Gastrocnemius medialis (tissue), 4 donors: ENCODE results near the gene PER3.

Experiments
- POLR2A ChIP-seq, 2 donors: fragments of 450-650 bp; IDR thresholded peaks; one replicate each; pipeline ENCODE4 v1.6.1; 2017; ENCODE audit warnings: antibody characterized with exemption in 2 of 2, mild to moderate bottlenecking in 2 of 2, moderate library complexity in 2 of 2
- TF ChIP-seq, protein P1 (sequence below), 5 experiments: fragments of 450-650 bp in 3 of 5; fragments of 200-600 bp in 2 of 5; sonication (generic) in 2 of 5; IDR thresholded peaks in 4 of 5; conservative IDR thresholded peaks in 1 of 5; 1 replicate in 4 of 5; 2 replicates in 1 of 5; pipeline ENCODE4 v1.5.1; 2016 to 2019; ENCODE audit warnings: antibody characterized with exemption in 5 of 5, mild to moderate bottlenecking in 3 of 5, moderate library complexity in 3 of 5

GRCh38 chr1:7839526-7839925, 55.4 kb downstream of the PER3 start:
- TF ChIP-seq, protein P1, sequence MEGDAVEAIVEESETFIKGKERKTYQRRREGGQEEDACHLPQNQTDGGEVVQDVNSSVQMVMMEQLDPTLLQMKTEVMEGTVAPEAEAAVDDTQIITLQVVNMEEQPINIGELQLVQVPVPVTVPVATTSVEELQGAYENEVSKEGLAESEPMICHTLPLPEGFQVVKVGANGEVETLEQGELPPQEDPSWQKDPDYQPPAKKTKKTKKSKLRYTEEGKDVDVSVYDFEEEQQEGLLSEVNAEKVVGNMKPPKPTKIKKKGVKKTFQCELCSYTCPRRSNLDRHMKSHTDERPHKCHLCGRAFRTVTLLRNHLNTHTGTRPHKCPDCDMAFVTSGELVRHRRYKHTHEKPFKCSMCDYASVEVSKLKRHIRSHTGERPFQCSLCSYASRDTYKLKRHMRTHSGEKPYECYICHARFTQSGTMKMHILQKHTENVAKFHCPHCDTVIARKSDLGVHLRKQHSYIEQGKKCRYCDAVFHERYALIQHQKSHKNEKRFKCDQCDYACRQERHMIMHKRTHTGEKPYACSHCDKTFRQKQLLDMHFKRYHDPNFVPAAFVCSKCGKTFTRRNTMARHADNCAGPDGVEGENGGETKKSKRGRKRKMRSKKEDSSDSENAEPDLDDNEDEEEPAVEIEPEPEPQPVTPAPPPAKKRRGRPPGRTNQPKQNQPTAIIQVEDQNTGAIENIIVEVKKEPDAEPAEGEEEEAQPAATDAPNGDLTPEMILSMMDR (IDR thresholded peaks at IDR 0.05 in 4 of 5, conservative IDR thresholded peaks at IDR 0.05 in 1 of 5), result no peak
- no peak for TF ChIP-seq POLR2A (IDR thresholded peaks at IDR 0.05)
